C4-2B (cell line): ENCODE data around the gene TMEM14C.
A peak's percentile ranks its signal among the peaks of the same experiment; 100 is the strongest.

Experiments used
- H3K27ac ChIP-seq: fragments of 450-650 bp; 2 replicates; pipeline ENCODE4 v1.5.1; 2017
- ZFX ChIP-seq: fragments of 450-650 bp; IDR thresholded peaks from 2 replicates; pipeline ENCODE4 v1.6.1; 2017
- TF ChIP-seq, protein P1 (sequence below): fragments of 450-650 bp; conservative IDR thresholded peaks from 2 replicates; pipeline ENCODE4 v1.5.1; 2017; ENCODE audit warnings: mild to moderate bottlenecking

The TMEM14C gene

DNA sequence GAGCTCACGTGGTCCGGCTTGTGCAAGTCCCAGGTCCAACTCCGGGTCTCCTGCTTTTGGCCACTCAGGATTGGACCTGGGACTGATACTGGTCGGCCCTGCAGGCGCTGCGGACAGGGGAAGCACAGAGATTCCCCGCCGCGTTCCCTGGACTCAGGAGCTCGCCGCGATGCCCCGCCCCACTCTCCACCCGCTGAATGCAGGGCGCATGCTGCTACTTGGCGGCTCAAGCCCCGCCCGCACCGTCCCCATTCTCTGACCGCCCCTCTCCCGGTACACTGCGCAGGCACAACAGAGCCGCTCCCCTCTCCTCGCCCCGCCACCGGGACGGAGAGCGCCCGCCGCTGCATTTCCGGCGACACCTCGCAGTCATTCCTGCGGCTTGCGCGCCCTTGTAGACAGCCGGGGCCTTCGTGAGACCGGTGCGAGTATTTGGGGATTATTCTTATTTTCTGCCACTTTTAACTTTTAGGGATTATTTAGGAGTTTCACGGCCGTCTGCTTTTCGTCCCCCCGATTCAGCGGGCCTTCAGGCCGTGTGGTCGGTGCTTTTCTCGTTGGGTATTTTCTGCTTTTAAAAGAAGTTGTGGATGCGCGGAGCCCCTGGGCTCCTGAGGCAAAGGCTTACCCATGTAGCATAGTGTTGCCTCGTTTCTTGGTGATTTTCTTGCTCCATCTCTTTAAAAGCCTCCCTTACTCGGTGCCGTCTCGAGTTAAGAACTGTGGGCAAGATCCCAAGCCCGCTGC lies at the start of gene TMEM14C:
Gene TMEM14C, plus strand, starts transcription at position 251 of the 747 bp plus-strand sequence. CDS start 1,544 bp downstream, outside the sequence.
- TF ChIP-seq, protein P1, sequence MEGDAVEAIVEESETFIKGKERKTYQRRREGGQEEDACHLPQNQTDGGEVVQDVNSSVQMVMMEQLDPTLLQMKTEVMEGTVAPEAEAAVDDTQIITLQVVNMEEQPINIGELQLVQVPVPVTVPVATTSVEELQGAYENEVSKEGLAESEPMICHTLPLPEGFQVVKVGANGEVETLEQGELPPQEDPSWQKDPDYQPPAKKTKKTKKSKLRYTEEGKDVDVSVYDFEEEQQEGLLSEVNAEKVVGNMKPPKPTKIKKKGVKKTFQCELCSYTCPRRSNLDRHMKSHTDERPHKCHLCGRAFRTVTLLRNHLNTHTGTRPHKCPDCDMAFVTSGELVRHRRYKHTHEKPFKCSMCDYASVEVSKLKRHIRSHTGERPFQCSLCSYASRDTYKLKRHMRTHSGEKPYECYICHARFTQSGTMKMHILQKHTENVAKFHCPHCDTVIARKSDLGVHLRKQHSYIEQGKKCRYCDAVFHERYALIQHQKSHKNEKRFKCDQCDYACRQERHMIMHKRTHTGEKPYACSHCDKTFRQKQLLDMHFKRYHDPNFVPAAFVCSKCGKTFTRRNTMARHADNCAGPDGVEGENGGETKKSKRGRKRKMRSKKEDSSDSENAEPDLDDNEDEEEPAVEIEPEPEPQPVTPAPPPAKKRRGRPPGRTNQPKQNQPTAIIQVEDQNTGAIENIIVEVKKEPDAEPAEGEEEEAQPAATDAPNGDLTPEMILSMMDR: no peak
- TF ChIP-seq ZFX: peak; percentile 18; the same call in 1 of the 2 replicates
- peak within 1 kb of the TSS; percentile 73 for H3K27ac ChIP-seq

DNA sequence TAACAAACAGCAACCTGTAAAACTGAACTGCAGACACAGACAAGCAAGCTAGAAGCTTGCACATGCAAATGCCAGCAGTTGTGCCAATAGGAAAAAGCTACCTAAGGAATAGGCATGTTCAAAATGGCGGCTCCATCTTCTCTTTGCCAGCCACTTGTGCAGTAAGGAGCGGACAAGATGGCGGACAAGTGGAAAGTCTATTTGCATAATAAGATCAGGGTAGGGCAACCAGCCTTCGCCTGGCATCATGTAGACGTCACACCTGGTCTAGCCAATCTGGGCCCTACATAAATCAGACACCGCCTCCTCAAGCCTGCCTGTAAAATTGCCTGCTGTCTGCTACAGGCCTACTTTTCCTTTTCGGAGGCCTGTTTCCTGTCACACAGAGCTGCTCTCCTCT lies 46.5 kb upstream of the TMEM14C start:
- TF ChIP-seq, protein P1: no peak
- TF ChIP-seq ZFX: no peak
- no peak overlapping the region for H3K27ac ChIP-seq

DNA sequence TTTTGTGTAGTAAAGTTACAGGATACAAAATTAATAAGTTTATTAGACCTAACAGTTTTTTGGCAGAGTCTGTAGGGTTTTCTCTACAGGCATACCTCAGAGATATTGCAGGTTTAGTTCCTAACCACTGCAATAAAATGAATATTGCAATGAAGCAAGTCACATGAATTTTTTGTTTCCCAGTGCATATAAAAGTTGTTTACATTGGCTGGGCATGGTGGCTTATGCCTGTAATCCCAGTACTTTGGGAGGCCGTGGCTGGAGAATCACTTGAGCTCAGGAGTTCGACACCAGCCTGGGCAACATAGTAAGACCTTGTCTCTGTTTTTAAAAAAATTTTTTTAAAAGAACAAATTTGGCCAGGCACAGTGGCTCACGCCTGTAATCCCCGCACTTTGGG lies 44.4 kb upstream of the TMEM14C start:
- H3K27ac ChIP-seq: peak overlapping the region; percentile 13
- TF ChIP-seq, protein P1: no peak
- no peak for TF ChIP-seq ZFX

DNA sequence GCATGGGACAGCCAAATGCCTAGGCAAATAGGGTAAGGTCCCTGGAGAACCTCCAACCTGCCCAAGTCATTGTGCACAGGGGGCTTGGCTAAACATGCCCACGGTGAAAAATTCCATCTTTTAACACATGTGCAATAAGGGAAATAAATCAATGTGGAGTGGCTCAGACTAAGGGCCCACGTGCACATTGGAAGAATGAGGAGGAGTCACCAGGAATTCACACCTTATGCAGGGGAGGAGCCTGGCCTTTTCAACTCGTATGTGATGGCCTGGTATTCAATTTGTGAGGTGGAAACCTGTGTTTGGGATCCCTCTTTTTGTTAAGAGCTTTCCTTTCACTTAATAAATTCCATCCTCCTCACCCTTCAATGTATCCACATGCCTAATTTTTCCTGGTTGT lies 41.1 kb upstream of the TMEM14C start:
- TF ChIP-seq ZFX: no peak
- TF ChIP-seq, protein P1: no peak
- H3K27ac ChIP-seq: peak overlapping the region; percentile 52; the same call in 1 of the 2 replicates

DNA sequence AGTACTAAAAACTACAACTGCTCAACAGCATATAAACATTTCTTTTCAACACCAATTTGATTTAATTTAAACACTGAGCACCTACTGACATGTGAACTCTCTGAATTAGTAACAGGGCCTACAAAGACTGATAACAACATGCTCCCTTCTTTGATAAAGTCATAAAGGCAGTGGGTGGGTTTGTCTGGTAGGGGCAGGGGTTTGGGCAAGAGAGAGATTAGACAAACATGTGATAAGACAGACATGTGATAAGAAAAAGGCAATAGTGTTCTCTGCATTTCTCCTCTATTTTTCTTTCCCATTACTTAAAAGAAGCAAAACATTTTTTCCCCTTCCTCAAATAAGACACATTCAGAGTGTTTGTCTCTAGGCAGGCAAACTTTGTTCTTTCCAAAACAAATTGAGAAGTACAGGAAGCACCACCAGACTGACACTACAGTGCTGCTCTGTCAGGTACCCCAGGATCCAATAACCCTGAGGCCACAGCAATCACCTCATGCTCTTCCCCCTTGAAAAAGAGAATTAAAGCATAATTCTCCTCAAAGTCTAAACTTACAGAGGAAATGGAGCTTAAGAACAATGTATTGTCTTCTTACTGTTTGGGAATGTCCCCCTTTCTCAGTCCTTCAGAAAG lies 40.4 kb upstream of the TMEM14C start:
- peak overlapping the region; percentile 41; the same call in 1 of the 2 replicates for H3K27ac ChIP-seq
- TF ChIP-seq ZFX: no peak
- TF ChIP-seq, protein P1: no peak

DNA sequence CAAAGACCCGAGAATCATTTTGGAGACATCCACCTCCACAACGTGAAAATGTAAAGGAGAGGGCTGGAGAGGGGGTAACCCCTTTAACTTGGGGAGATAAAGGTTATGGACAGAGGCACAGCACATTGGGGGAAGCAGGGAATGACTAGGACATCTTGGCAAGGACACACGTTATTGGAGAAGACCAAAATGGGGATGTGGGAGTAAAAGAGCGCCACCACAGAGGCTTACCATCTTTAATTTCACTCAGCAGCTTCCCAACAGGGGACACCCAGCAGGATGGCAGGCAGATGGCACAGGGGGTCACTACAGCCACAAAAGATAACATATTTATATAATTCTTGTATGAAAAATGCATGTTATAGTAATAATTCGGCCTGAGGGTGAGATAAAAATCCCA lies 38.3 kb upstream of the TMEM14C start:
- no peak overlapping the region for H3K27ac ChIP-seq
- TF ChIP-seq, protein P1: no peak
- no peak for TF ChIP-seq ZFX
